HepG2 (cell line): ENCODE data around the gene SRGAP3. TPM values are rescaled to one million over a fixed set of nuclear protein-coding genes. Genes with fewer than 3 reads are reported as not detected.

Source experiments
- ATAC-seq: fragments of 200-7000 bp; cut with Tn5 transposase; 3 replicates; pipeline ENCODE4 v1.9.1; 2020; ENCODE audit warnings: mild to moderate bottlenecking, moderate library complexity
- BruUV-seq: library from RNA; stranded (reverse); fragments of 400-500 nt; replicated peaks from 2 replicates; lab custom pipeline; 2021; lab: Mats Ljungman, UMichigan
- CTCF ChIA-PET: fragments of 300-600 bp; formaldehyde crosslinking; extraction: SDS; loops from one replicate; lab custom pipeline; 2021; ENCODE audit warnings: low total read pairs, inconsistent platforms, low intra/inter-chr PET ratio; lab: Yijun Ruan, JAX
- POLR2A ChIA-PET: fragments of 350-600 bp; sonication (Branson Sonifier 250); formaldehyde crosslinking; loops from one replicate; lab custom pipeline; 2020; ENCODE audit warnings: antibody characterized with exemption, inconsistent platforms; lab: Yijun Ruan, JAX
- DNase-seq: peaks from one replicate; pipeline ENCODE4 v3.0.0-alpha.2; 2015; ENCODE audit warnings: low spot score
- FAIRE-seq: peaks from 3 replicates; lab custom pipeline; 2011; peaks lifted over from hg19 to GRCh38; lab: Jason Lieb, UNC
- H2AFZ ChIP-seq: one replicate; pipeline ENCODE4 v1.6.1; 2011; ENCODE audit warnings: low read length, inconsistent platforms
- H3K27ac ChIP-seq: fragments of 300-600 bp; 3 replicates; pipeline ENCODE4 v1.8.0; 2011; ENCODE audit warnings: mixed run types, mild to moderate bottlenecking, mixed read lengths, low read length, inconsistent platforms; ENCODE audit not compliant: insufficient read depth; ENCODE audit errors: extremely low read length
- H3K27me3 ChIP-seq, 2 experiments: fragments of 200-600 bp in 1 of 2; 2 replicates in 1 of 2; 3 replicates in 1 of 2; pipeline versions ENCODE4 v1.6.0 to v1.8.0; 2011; ENCODE audit warnings: low read length in 2 of 2, mild to moderate bottlenecking in 2 of 2, moderate library complexity in 2 of 2, inconsistent platforms in 1 of 2; ENCODE audit not compliant: insufficient read depth in 2 of 2, control insufficient read depth in 1 of 2
- H3K36me3 ChIP-seq, 2 experiments: fragments of 200-600 bp in 1 of 2; replicated peaks in 1 of 2; 2 replicates in 1 of 2; 3 replicates in 1 of 2; pipeline versions ENCODE4 v1.5.1 to v1.8.0; 2011; ENCODE audit warnings: low read length in 2 of 2, inconsistent platforms in 1 of 2; ENCODE audit not compliant: insufficient read depth in 2 of 2, control insufficient read depth in 1 of 2
- H3K4me1 ChIP-seq: 2 replicates; pipeline ENCODE4 v1.5.1; 2012; ENCODE audit warnings: low read length, inconsistent platforms; ENCODE audit not compliant: insufficient read depth
- H3K4me2 ChIP-seq: 2 replicates; pipeline ENCODE4 v1.6.0; 2011; ENCODE audit warnings: low read depth, low read length, inconsistent platforms
- H3K4me3 ChIP-seq, 3 experiments: fragments of 200-600 bp in 1 of 3; sonication (generic), shearing (Covaris generic) in 1 of 3; replicated peaks in 1 of 3; 2 replicates each; pipeline ENCODE4 v1.5.1; 2011 to 2016; ENCODE audit warnings: low read length in 3 of 3, inconsistent platforms in 2 of 3, low read depth in 2 of 3, mild to moderate bottlenecking in 2 of 3, control low read depth in 1 of 3, mixed read lengths in 1 of 3; ENCODE audit not compliant: insufficient read depth in 1 of 3
- H3K79me2 ChIP-seq: one replicate; pipeline ENCODE4 v1.6.1; 2011; ENCODE audit warnings: low read length, inconsistent platforms; ENCODE audit not compliant: insufficient read depth
- H3K9ac ChIP-seq: 2 replicates; pipeline ENCODE4 v1.6.0; 2011; ENCODE audit warnings: mild to moderate bottlenecking, low read depth, low read length, inconsistent platforms; ENCODE audit not compliant: insufficient read depth
- H3K9me3 ChIP-seq: 2 replicates; pipeline ENCODE4 v1.5.1; 2012; ENCODE audit warnings: mild to moderate bottlenecking, low read length
- H4K20me1 ChIP-seq: 2 replicates; pipeline ENCODE4 v1.6.0; 2011; ENCODE audit warnings: inconsistent platforms, mild to moderate bottlenecking, low read length, moderate library complexity; ENCODE audit not compliant: insufficient read depth
- ATF7-NPFF ChIP-seq: sonication (generic); formaldehyde crosslinking; IDR thresholded peaks from 2 replicates; pipeline ENCODE4 v1.8.1; 2023; ENCODE audit warnings: mild to moderate bottlenecking, low read depth, missing genetic modification reagents, moderate library complexity
- BCL6 ChIP-seq: IDR thresholded peaks from 2 replicates; pipeline ENCODE4 v1.6.1; 2016; ENCODE audit warnings: missing genetic modification reagents, missing compliant biosample characterization
- DNMT3B ChIP-seq: conservative IDR thresholded peaks from 2 replicates; pipeline ENCODE4 v1.6.1; 2016; ENCODE audit warnings: missing biosample characterization, control low read depth
- FOXK1 ChIP-seq: sonication (generic); formaldehyde crosslinking; IDR thresholded peaks from 2 replicates; pipeline ENCODE4 v1.4.0; 2020; ENCODE audit warnings: low read depth, missing genetic modification reagents, borderline replicate concordance
- HNRNPLL ChIP-seq: fragments of 200-400 bp; formaldehyde crosslinking; IDR thresholded peaks from 2 replicates; pipeline ENCODE4 v1.6.1; 2017; ENCODE audit warnings: mild to moderate bottlenecking, low read depth, low read length; ENCODE audit not compliant: poor library complexity, severe bottlenecking
- KLF16 ChIP-seq, 2 experiments: sonication (generic) in 1 of 2; formaldehyde crosslinking in 1 of 2; IDR thresholded peaks; 2 replicates each; pipeline versions ENCODE4 v1.6.1 to v1.8.0; 2016 to 2023; ENCODE audit warnings: missing genetic modification reagents in 2 of 2, missing compliant biosample characterization in 1 of 2
- RARA ChIP-seq: IDR thresholded peaks from 2 replicates; pipeline ENCODE4 v1.6.1; 2016; ENCODE audit warnings: missing genetic modification reagents, missing compliant biosample characterization
- RFXAP ChIP-seq: sonication (generic); formaldehyde crosslinking; IDR thresholded peaks from 2 replicates; pipeline ENCODE4 v1.4.0; 2020; ENCODE audit warnings: missing genetic modification reagents, borderline replicate concordance
- RXRA ChIP-seq: sonication (generic); formaldehyde crosslinking; IDR thresholded peaks from 2 replicates; pipeline ENCODE4 v1.5.1; 2020; ENCODE audit warnings: missing genetic modification reagents
- SRF ChIP-seq: IDR thresholded peaks from 2 replicates; pipeline ENCODE4 v1.6.1; 2011; ENCODE audit warnings: mild to moderate bottlenecking, low read depth, low read length, moderate library complexity
- TOE1 ChIP-seq: sonication (generic); formaldehyde crosslinking; IDR thresholded peaks from 2 replicates; pipeline ENCODE4 v1.4.0; 2020; ENCODE audit warnings: mild to moderate bottlenecking, missing genetic modification reagents
- ZNF20 ChIP-seq: sonication (generic); formaldehyde crosslinking; IDR thresholded peaks from 2 replicates; pipeline ENCODE4 v1.4.0; 2020; ENCODE audit warnings: mild to moderate bottlenecking, moderate library complexity, missing genetic modification reagents
- ZNF782 ChIP-seq: sonication (generic); formaldehyde crosslinking; IDR thresholded peaks from 2 replicates; pipeline ENCODE4 v1.4.0; 2020; ENCODE audit warnings: missing genetic modification reagents, mild to moderate bottlenecking, borderline replicate concordance
- ZSCAN12 ChIP-seq: sonication (generic); formaldehyde crosslinking; IDR thresholded peaks from 2 replicates; pipeline ENCODE4 v1.9.0; 2021; ENCODE audit warnings: mild to moderate bottlenecking, missing genetic modification reagents
- WGBS: methylation state at CpG from one replicate; pipeline ENCODE4 v1.1.6; 2017; ENCODE audit warnings: low lambda C conversion rate; 5-methylcytosine and 5-hydroxymethylcytosine counted together
- in situ Hi-C: cut with HindIII; loops from 2 replicates; pipeline ENCODE4 v1.10.0; 2017; ENCODE audit warnings: low pct_unique_long_range_greater_than_20kb; ENCODE audit not compliant: extremely low pct_ligation_motif_present
- intact Hi-C: fragments of 100-400 bp; cut with micrococcal nuclease; formaldehyde crosslinking; loops from one replicate; pipeline ENCODE4 v1.10.0; 2022; ENCODE audit not compliant: unreplicated experiment
- polyA plus RNA-seq, 8 experiments: library from polyadenylated mRNA; depleted of rRNA in 3 of 8; stranded (reverse) in 7 of 8; unstranded in 1 of 8; fragments of >200 nt; fragmentation: Illumina TruSeq in 4 of 8; extraction: Trizol in 4 of 8; gene quantifications; 2 replicates each; pipeline versions ENCODE4 v1.2.1 to v1.2.3, GENCODE V29; 2011 to 2016; ENCODE audit warnings: low read depth in 4 of 8, missing spikeins in 1 of 8, mixed read lengths in 1 of 8; ENCODE audit not compliant: insufficient read depth in 1 of 8
- total RNA-seq, 5 experiments: library from RNA; depleted of rRNA; stranded (reverse); fragments of >200 nt; fragmentation: Illumina TruSeq; extraction: Trizol; gene quantifications; 2 replicates each; pipeline ENCODE4 v1.2.3, GENCODE V29; 2016; ENCODE audit warnings: low read depth in 1 of 5
- TF ChIP-seq, protein P1 (sequence below): sonication (generic); formaldehyde crosslinking; IDR thresholded peaks from 2 replicates; pipeline ENCODE4 v1.8.0; 2022; ENCODE audit warnings: mild to moderate bottlenecking, missing genetic modification reagents, moderate library complexity
- TF ChIP-seq, protein P2 (sequence below), 2 experiments: sonication (generic) in 1 of 2; formaldehyde crosslinking in 1 of 2; IDR thresholded peaks; 2 replicates each; pipeline versions ENCODE4 v1.6.1 to v1.9.0; 2014 to 2022; ENCODE audit warnings: antibody characterized with exemption in 1 of 2, borderline replicate concordance in 1 of 2, inconsistent platforms in 1 of 2, low read depth in 1 of 2, missing genetic modification reagents in 1 of 2

SRGAP3 gene
- total and polyA plus RNA-seq, 2 of the 13 experiments (the other 11 are each of a cell fraction or from before 2014, with no cell fraction given): 1.2 to 1.4 TPM

DNA sequence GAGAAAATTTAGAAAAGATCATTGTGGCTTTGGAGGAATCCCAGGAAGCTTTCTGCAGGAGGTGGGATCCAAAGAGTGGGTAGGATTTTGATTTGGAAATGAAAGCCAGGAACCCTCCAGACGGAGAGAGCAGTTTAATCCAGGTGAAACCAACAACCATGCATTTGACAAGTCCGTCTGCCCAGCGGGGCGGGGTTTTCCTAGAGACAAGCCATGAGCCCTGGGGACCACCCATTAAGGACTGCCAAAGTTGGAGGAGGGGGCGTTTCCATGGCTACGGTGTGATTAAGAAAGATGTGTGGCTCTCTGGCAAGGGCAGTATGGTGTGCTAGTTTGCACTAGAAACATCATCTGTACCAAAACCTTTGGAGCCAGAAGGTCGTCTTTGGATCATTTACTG lies 53.4 kb downstream of the SRGAP3 start (continued):
- TF ChIP-seq RFXAP (no peak), SRF (no peak), TOE1 (CRISPR knock-in tag) (no peak), KLF16 (CRISPR knock-in tag; IDR thresholded peaks at IDR 0.05) (no peak)

DNA sequence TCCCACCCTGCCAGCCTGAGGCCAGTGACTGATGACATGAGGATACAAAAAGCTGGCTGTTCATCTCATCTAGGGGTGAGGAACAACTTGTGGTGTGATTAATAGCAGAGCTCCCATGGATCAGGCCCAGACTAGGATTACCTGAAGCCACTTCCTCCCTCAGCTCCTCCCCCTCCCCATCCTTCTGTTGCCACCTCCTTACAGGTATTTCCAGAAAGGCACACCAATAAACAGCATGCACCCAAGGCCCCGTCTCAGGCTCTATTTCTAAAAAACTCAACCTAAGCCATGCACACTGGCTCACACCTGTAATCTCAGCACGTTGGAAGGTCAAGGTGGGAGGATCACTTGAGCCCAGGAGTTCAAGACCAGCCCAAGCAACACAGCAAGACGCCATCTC lies 54.1 kb downstream of the SRGAP3 start:
- Histone ChIP-seq H4K20me1 (no peaks in the 10 kb centered on the region), H3K4me1 (peaks cover 11% of the 10 kb centered on the region), H3K4me2 (no peak overlapping the region), H3K9ac (no peak overlapping the region), H2AFZ (no peak overlapping the region), H3K79me2 (no peaks in the 10 kb centered on the region), H3K9me3 (no peaks in the 10 kb centered on the region), H3K27ac (no peak overlapping the region), H3K36me3 (no peaks in the 10 kb centered on the region), H3K27me3 (0 out of 5 replicates have a peak, but pooled peaks cover 0 to 2% of the 10 kb centered on the region in 2 experiments), H3K4me3 (no peak overlapping the region)
- DNase-seq: no peak
- no peak for TF ChIP-seq FOXK1 (CRISPR knock-in tag)
- TF ChIP-seq RXRA (CRISPR knock-in tag): no peak
- TF ChIP-seq HNRNPLL: no peak
- TF ChIP-seq ZSCAN12 (CRISPR knock-in tag): no peak
- TF ChIP-seq, protein P1, sequence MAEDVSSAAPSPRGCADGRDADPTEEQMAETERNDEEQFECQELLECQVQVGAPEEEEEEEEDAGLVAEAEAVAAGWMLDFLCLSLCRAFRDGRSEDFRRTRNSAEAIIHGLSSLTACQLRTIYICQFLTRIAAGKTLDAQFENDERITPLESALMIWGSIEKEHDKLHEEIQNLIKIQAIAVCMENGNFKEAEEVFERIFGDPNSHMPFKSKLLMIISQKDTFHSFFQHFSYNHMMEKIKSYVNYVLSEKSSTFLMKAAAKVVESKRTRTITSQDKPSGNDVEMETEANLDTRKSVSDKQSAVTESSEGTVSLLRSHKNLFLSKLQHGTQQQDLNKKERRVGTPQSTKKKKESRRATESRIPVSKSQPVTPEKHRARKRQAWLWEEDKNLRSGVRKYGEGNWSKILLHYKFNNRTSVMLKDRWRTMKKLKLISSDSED: no peak
- TF ChIP-seq ATF7-NPFF (CRISPR knock-in tag): no peak
- TF ChIP-seq ZNF782 (CRISPR knock-in tag): no peak
- TF ChIP-seq, protein P2, sequence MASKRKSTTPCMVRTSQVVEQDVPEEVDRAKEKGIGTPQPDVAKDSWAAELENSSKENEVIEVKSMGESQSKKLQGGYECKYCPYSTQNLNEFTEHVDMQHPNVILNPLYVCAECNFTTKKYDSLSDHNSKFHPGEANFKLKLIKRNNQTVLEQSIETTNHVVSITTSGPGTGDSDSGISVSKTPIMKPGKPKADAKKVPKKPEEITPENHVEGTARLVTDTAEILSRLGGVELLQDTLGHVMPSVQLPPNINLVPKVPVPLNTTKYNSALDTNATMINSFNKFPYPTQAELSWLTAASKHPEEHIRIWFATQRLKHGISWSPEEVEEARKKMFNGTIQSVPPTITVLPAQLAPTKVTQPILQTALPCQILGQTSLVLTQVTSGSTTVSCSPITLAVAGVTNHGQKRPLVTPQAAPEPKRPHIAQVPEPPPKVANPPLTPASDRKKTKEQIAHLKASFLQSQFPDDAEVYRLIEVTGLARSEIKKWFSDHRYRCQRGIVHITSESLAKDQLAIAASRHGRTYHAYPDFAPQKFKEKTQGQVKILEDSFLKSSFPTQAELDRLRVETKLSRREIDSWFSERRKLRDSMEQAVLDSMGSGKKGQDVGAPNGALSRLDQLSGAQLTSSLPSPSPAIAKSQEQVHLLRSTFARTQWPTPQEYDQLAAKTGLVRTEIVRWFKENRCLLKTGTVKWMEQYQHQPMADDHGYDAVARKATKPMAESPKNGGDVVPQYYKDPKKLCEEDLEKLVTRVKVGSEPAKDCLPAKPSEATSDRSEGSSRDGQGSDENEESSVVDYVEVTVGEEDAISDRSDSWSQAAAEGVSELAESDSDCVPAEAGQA (IDR thresholded peaks at IDR 0.05; ENCODE audit: low read depth): no peak
- TF ChIP-seq, protein P2 (CRISPR knock-in tag; IDR thresholded peaks at IDR 0.05; ENCODE audit: borderline replicate concordance): no peak
- TF ChIP-seq DNMT3B (CRISPR knock-in tag): no peak
- TF ChIP-seq ZNF20 (CRISPR knock-in tag): no peak
- TF ChIP-seq BCL6 (CRISPR knock-in tag): no peak
- TF ChIP-seq RARA (CRISPR knock-in tag): no peak
- POLR2A ChIA-PET: no interaction called here
- in situ Hi-C loops: no loop called here
- BruUV-seq: no TSS peak
- CTCF ChIA-PET: no interaction called here
- no peak for FAIRE-seq
- no peak for ATAC-seq
- 42% methylated on average over 3 of the region's 3 CpGs for WGBS
- intact Hi-C loops: no loop called here
